DLD1 (cell line): ENCODE data around the gene TNFSF10.
"Not testable (repeated sequence)": the region's sequence is repeated elsewhere in the genome, so short reads cannot be mapped to it uniquely, and the experiment has no call there.

Experiments used
- in situ Hi-C: cut with HindIII; loops from 2 replicates; pipeline ENCODE4 v1.10.0; 2017; ENCODE audit warnings: low sequenced_read_pairs

TNFSF10 gene

GRCh38 chr3:172522871-172523818 is at the start of gene TNFSF10:
Gene TNFSF10, minus strand, starts transcription at chr3:172523430. Its CDS starts 46 bp downstream, at chr3:172523384.
- in situ Hi-C loops: no loop called here

DNA sequence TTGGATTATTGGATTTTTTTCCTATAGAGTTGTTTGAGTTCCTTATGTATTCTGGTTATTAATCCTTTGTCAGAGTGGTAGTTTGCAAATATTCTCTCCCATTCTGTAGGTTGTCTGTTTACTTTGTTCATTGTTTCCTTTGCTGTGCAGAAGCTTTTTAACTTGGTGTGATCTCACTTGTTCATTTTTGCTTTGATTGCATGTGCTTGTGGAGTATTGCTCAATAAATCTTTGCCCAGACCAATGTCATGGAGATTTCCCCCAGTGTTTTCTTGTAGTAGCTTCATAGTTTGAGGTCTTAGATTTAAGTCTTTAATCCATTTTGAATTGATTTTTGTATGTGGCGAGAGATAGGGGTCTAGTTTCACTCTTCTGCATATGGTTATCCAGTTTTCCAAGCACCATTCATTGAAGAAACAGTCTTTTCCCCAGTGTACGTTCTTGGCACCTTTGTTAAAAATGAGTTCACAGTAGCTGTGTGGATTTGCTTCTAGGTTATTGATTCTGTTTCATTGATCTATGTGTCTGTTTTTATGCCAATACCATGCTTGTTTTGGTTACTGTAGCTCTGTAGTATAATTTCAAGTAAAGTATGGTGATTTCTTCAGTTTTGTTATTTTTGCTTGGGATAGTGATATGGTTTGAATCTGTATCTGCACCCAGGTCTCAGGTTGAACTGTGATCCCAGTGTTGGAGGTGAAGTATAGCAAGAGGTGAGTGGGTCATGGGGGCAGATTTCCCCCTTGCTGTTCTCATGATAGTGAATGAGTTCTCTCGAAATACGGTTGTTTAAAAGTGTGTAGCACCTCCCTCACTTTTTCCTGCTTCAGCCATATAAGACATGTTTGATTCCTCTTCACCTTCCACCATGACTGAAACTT is 46.1 kb upstream of the TNFSF10 start:
- in situ Hi-C loops: no loop called here

DNA sequence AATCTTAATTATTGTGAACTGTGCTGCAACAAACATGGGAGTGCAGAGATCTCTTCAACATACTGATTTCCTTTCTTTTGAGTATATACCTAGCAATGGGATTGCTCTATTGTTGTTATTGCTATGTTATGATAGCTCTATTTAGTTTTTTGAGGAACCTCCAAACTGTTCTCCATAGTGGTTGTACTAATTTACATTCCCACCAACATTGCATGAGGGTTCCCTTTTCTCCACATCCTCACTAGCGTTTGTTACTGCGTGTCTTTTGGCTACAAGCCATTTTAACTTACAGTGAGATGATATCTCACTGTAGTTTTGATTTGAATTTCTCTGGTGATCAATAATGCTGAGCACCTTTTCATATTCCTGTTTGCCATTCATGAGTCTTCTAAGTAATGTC is 45.5 kb upstream of the TNFSF10 start:
- in situ Hi-C loops: no loop called here

DNA sequence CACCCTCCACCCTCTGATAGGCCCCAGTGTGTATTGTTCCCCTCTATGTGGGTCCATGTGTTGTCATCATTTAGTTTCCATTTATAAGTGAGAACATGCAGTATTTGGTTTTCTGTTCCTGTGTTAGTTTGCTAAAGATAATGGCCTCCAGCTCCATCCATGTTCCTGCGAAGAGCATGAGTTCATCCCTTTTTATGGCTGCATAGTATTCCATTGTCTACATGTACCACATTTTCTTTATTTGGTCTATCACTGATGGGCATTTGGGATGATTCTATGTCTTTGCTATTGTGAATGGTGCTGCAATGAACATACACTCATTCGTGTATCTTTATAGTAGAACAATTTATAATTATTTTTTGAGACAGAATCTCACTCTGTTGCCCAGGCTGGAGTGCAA is 43.6 kb upstream of the TNFSF10 start:
- in situ Hi-C loops: not testable (repeated sequence)

- in situ Hi-C loops: no loop called here
Observed at GRCh38 chr3:172564499-172564898, 41.3 kb upstream of the TNFSF10 start.

GRCh38 chr3:172562871-172563865 is 39.9 kb upstream of the TNFSF10 start:
- in situ Hi-C loops: no loop called here

- in situ Hi-C loops: no loop called here
Observed at GRCh38 chr3:172561897-172562640, 38.8 kb upstream of the TNFSF10 start.

DNA sequence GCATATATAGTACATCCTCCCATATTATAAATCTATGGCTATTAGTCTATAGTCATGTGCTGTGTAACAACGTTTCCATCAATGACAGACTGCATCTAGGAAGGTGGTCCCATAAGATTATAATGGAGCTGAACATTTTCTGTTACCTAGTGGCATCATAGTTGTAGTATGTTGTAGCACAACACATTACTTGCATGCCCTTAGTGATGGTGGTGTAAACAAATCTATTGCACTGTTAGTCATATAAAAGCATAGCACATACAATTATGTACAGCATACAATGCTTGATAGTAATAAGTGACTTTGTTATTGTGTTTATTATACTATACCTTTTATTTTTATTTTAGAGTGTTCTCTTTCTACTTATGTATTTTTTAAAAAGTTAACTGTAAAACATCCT is 37.4 kb upstream of the TNFSF10 start:
- in situ Hi-C loops: no loop called here

DNA sequence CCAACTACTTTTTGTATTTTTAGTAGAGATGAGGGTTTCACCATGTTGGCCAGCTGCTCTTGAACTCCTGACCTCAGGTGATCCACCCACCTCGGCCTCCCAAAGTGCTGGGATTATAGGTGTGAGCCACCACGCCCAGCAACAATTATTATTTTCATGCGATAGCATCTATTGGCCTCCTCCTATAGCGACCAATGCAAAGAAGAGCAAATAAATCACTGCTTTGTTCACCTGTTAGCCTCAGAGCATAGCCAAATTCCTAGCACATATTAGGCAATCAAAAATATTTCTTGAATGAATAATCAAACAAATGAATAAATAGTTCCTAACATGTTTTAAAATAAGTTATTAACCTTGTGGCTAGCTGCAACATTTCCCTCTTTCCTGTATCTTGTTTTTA is 36.8 kb upstream of the TNFSF10 start:
- in situ Hi-C loops: no loop called here

DNA sequence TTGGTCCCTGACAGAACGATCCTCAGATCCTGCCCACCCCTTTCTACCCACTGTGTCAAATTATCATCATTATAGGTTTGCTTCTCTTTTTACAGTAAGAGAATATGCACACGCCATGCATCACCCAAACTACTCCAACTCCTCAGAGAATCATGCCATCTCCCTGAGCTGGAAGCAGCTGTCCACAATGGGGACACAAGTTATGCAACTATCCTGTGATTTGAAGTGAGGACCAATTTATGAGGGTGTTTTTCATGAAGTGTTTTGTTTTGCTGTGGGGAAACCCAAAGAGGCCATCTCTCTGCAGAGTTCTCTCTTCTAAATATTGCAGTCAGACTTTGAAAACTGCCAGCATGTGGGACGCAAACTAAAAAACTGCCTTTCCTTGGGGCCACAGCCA is 35.8 kb upstream of the TNFSF10 start:
- in situ Hi-C loops: no loop called here

DNA sequence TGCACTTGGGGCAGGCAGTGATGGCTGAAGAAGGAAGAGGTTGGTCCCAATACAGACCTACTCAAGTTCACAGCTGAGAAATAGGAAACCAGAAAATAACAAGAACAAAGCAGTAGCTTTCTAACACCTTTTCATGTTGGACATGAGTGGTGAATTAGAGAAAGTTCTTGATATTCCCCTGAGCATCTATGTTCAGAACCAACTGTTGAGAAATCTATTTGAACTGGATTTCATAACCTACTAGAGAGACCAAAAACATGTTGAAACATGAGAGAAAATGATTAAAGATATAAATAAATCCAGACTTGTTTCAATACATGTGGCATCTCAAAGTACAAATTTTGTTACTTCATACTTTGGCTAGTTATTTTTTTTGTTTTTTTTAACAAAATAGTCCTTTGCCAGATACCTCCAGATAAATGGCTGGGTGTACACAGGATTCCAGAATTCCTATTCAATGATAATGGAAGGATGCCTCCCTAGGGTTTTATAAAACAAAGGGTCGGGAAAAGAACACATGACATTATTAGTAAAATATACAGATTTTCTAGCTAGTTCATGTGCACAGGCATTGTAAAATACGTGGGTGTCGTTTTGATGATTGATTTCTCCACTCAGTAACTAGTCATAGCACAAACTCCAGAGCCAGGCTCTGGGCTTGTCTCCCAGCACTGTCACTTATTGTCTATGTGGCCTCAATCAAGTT is 34.4 kb upstream of the TNFSF10 start:
- in situ Hi-C loops: no loop called here

GRCh38 chr3:172553526-172554252 is 30.5 kb upstream of the TNFSF10 start:
- in situ Hi-C loops: no loop called here

DNA sequence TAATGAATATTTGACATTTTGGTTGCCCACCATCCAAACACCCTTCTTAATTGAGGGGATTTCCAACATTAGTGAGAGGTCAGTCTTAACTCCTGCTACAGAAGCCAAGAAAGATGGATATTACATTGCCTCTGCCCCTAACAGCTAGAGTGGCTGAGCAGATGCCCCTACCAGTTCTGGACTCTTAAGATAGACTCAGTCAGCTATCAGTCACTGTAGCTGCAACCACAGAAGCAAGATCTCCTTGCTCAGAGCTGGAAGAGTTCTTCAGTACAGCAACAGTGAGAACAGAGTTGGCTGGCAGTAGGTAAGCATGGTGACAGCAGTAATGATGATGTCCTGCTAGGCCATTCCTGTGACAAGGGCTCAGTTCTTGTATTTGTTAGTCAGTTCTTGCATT is 29.4 kb upstream of the TNFSF10 start:
- in situ Hi-C loops: no loop called here

- in situ Hi-C loops: no loop called here
Observed at GRCh38 chr3:172551874-172552273, 28.6 kb upstream of the TNFSF10 start.

- in situ Hi-C loops: no loop called here
Observed at GRCh38 chr3:172550347-172550943, 27.2 kb upstream of the TNFSF10 start.

GRCh38 chr3:172549144-172549543 is 25.9 kb upstream of the TNFSF10 start:
- in situ Hi-C loops: no loop called here

GRCh38 chr3:172546628-172547214 is 23.5 kb upstream of the TNFSF10 start:
- in situ Hi-C loops: no loop called here

- in situ Hi-C loops: no loop called here
Observed at GRCh38 chr3:172546105-172546504, 22.9 kb upstream of the TNFSF10 start.
